ENCODE measurements around the gene MRPL36. TPM values are rescaled to one million over a fixed set of nuclear protein-coding genes. Genes with fewer than 3 reads are reported as not detected.

Gene MRPL36
- total and polyA plus RNA-seq, 9 of the 15 experiments (the other 6 are each of a cell fraction or from before 2014, with no cell fraction given): 78.3 to 557 (median 124) TPM

GRCh38 chr5:1809416-1810035 is 9.9 kb upstream of the MRPL36 start:
- ATAC-seq: no peak
- in situ Hi-C loops (cut with MboI) (no loop called here), intact Hi-C loops (cut with micrococcal nuclease) (no loop called here)
- 0 out of 2 replicates have a peak, but pooled peaks have one; percentile 45 for TF ChIP-seq POLR2G (IDR thresholded peaks at IDR 0.05; ENCODE audit: low read depth, low read length)
- TF ChIP-seq MXD1 (CRISPR knock-in tag; IDR thresholded peaks at IDR 0.05; ENCODE audit: borderline replicate concordance, poor library complexity, severe bottlenecking): no peak
- peak; percentile 51 for TF ChIP-seq RBFOX2 (IDR thresholded peaks at IDR 0.05; ENCODE audit: low read depth, low read length)
- TF ChIP-seq MAX (CRISPR knock-in tag; IDR thresholded peaks at IDR 0.05): no peak
- Histone ChIP-seq H3K4me3 (no peak overlapping the region), H3K9me1 (ENCODE audit: control insufficient read depth, insufficient read depth, low read length) (peaks cover 4% of the 10 kb centered on the region), H3K9me3 (replicated peaks; ENCODE audit: control insufficient read depth, insufficient read depth, low read depth, low read length) (no peaks in the 10 kb centered on the region), H4K20me1 (replicated peaks; ENCODE audit: control insufficient read depth, insufficient read depth, low read length) (no peaks in the 10 kb centered on the region; the same call in 1 of the 2 replicates), H3K9ac (ENCODE audit: insufficient read depth in 1 of 2, low read depth in 2 of 2, low read length in 2 of 2) (no peak overlapping the region), H3K4me1 (replicated peaks in 1 of 2; ENCODE audit: control insufficient read depth in 2 of 2, insufficient read depth in 2 of 2, low read length in 2 of 2) (peaks cover 0 to 7% of the 10 kb centered on the region in 2 experiments; a peak in 1 of 5 replicates), H3K27me3 (ENCODE audit: control insufficient read depth in 2 of 2, insufficient read depth in 2 of 2, low read length in 2 of 2) (no peaks in the 10 kb centered on the region), H3K27ac (ENCODE audit: extremely low read depth, low read depth, low read length) (no peak overlapping the region), H2AFZ (ENCODE audit: low read depth, low read length) (no peak overlapping the region), H3K79me2 (ENCODE audit: control insufficient read depth, insufficient read depth, low read length) (peaks cover 83% of the 10 kb centered on the region), H3K4me2 (ENCODE audit: insufficient read depth, low read length) (no peak overlapping the region), H3K36me3 (ENCODE audit: control insufficient read depth, insufficient read depth, low read length) (peaks cover 100% of the 10 kb centered on the region)
- WGBS (ENCODE audit: insufficient coverage, low coverage, missing lambda C conversion rate): 93% methylated on average over 32 of the region's 32 CpGs
- POLR2A ChIA-PET: interaction anchor here (1.5 to 2.4 kb wide), 2 partner anchors 8 to 10 kb away, joined by 4 to 7 read pairs; partner anchors contain the start of genes MRPL36 and NDUFS6
- no peak for FAIRE-seq
- no peak for DNase-seq (ENCODE audit: extremely low read depth in 1 of 4, low spot score in 3 of 4)
- no TSS peak for BruUV-seq (replicated peaks)
- CTCF ChIA-PET (ENCODE audit: low intra/inter-chr PET ratio): no interaction called here

Data from K562 (cell line).